Measurements from ENCODE around the gene ISM1. TPM values are rescaled to one million over a fixed set of nuclear protein-coding genes. Genes with fewer than 3 reads are reported as not detected.

The ISM1 gene
- total RNA-seq, 2 donors from 2014 or later: 0.45 to 2.2 TPM

- intact Hi-C loops (cut with DNase I): no loop called here
- Histone ChIP-seq H3K4me3 (no peak overlapping the region), H3K27me3 (replicated peaks; ENCODE audit: insufficient read depth) (no peaks in the 10 kb centered on the region), H3K4me1 (replicated peaks) (no peaks in the 10 kb centered on the region), H3K9me3 (no peaks in the 10 kb centered on the region), H3K27ac (no peak overlapping the region), H3K36me3 (no peaks in the 10 kb centered on the region)
- DNase-seq (ENCODE audit: low spot score): no peak
- WGBS: 87% methylated on average over 3 of the region's 3 CpGs
- no peak for TF ChIP-seq POLR2AphosphoS5 (IDR thresholded peaks at IDR 0.05)
- TF ChIP-seq POLR2A (IDR thresholded peaks at IDR 0.05): no peak
- TF ChIP-seq, protein P1, sequence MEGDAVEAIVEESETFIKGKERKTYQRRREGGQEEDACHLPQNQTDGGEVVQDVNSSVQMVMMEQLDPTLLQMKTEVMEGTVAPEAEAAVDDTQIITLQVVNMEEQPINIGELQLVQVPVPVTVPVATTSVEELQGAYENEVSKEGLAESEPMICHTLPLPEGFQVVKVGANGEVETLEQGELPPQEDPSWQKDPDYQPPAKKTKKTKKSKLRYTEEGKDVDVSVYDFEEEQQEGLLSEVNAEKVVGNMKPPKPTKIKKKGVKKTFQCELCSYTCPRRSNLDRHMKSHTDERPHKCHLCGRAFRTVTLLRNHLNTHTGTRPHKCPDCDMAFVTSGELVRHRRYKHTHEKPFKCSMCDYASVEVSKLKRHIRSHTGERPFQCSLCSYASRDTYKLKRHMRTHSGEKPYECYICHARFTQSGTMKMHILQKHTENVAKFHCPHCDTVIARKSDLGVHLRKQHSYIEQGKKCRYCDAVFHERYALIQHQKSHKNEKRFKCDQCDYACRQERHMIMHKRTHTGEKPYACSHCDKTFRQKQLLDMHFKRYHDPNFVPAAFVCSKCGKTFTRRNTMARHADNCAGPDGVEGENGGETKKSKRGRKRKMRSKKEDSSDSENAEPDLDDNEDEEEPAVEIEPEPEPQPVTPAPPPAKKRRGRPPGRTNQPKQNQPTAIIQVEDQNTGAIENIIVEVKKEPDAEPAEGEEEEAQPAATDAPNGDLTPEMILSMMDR (IDR thresholded peaks at IDR 0.05): no peak
Observed at GRCh38 chr20:13338999-13339411, 117.9 kb downstream of the ISM1 start.

DNA sequence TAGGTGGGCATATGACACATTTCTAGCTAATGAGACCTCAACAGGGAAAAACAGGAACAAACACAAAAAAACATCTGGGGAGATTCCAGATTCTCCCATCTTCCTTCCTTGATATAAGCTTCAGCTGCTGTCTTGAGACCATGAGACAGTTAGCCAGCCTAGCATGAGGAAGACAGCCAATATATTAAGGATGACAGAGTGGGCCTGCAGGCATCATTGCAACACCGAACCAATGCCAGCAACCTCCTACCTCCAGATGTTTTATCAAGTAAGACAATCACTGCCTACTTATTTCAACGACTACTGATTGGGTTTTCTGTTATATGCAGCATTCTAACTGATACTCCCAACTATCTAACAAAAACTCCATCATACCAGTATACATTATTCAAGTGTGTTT is 119.0 kb downstream of the ISM1 start:
- no peaks in the 10 kb centered on the region for H3K27me3 ChIP-seq (replicated peaks; ENCODE audit: insufficient read depth)
- H3K27ac ChIP-seq: no peak overlapping the region
- H3K9me3 ChIP-seq: no peaks in the 10 kb centered on the region
- H3K4me1 ChIP-seq (replicated peaks): no peaks in the 10 kb centered on the region
- no peaks in the 10 kb centered on the region for H3K36me3 ChIP-seq
- DNase-seq (ENCODE audit: low spot score): no peak
- TF ChIP-seq POLR2A (IDR thresholded peaks at IDR 0.05) (no peak), POLR2AphosphoS5 (IDR thresholded peaks at IDR 0.05) (no peak)
- intact Hi-C loops (cut with DNase I): no loop called here
- H3K4me3 ChIP-seq: no peak overlapping the region
- 54% methylated on average over 2 of the region's 2 CpGs for WGBS

DNA sequence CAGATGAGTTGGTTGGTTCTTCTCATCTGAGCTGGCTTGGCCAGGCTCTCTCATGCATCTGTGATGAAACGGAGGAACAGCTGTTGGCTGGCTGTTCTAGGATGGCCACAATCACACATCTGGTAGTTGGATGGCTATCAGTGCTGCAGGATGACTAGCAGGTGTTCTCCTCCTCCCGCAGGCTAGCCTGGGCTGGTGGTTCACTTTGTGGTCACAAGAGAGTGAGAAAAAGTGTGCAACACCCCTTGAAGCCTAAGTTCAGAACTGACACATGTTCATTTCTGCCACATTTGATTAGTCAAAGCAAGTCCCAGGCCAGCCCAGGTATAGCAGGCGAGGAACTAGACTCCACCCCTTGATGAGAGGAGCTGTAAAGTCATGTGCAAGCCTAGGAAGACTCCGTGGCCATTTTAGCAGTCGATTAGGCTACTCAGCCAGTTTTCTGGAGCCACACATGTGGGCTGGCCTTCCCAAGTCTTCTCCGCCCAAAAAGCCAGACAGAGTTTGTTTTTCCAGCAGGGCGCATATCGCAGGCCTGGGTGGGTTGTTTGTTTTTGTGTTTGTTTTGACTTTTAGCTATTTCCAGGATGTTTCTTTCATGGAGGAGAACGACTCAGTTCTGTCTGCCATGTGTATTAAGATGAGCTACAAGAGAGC is 120.8 kb downstream of the ISM1 start:
- no peak overlapping the region for H3K4me3 ChIP-seq
- H3K27ac ChIP-seq: no peak overlapping the region
- H3K36me3 ChIP-seq: no peaks in the 10 kb centered on the region
- H3K27me3 ChIP-seq (replicated peaks; ENCODE audit: insufficient read depth): no peaks in the 10 kb centered on the region
- TF ChIP-seq, protein P1 (IDR thresholded peaks at IDR 0.05): no peak
- TF ChIP-seq POLR2AphosphoS5 (IDR thresholded peaks at IDR 0.05): no peak
- no peaks in the 10 kb centered on the region for H3K9me3 ChIP-seq
- 82% methylated on average over 9 of the region's 9 CpGs for WGBS
- intact Hi-C loops (cut with DNase I): no loop called here
- no peak for DNase-seq (ENCODE audit: low spot score)
- H3K4me1 ChIP-seq (replicated peaks): no peaks in the 10 kb centered on the region

DNA sequence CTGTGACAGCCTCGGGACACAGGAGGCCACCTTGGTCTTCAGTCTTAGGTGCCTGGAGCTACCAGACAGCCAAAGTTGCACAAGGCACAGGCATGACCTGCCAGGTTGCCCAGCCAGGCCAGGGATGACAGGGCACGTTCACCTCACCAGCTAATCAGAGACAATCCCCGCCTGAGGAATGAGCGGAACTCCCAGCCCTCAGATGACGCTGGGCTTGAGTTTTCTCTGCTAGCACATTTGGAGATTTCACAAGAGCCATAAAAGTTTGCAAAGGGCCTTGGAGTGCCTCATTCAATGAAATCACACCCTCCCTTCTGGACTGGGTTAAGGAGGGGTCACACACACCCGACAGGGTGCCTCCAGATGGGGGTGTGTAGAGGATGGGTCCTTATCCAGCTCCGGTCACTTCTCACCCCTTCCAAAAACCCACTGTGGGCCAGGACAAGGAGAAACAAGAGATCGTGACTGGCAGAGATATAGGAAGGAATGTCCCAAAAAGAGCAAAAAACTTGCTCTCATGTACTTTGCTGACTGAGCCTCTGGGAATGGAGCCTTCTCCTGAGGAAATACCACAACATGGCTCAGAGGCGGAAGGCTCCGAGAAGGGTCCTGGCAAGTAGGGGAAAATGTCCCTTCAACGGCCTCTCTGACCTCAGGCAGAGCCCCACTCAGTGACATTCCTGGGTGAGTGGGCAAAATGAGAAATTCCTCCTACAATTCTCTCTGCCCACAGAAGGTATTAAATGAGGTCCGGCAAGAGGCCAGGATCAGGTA is 121.6 kb downstream of the ISM1 start:
- WGBS: 78% methylated on average over 12 of the region's 12 CpGs
- Histone ChIP-seq H3K4me1 (replicated peaks) (no peaks in the 10 kb centered on the region), H3K27ac (no peak overlapping the region), H3K9me3 (no peaks in the 10 kb centered on the region), H3K36me3 (no peaks in the 10 kb centered on the region), H3K4me3 (no peak overlapping the region), H3K27me3 (replicated peaks; ENCODE audit: insufficient read depth) (no peaks in the 10 kb centered on the region)
- intact Hi-C loops (cut with DNase I): no loop called here
- no peak for DNase-seq (ENCODE audit: low spot score)
- TF ChIP-seq POLR2A (IDR thresholded peaks at IDR 0.05): no peak
- no peak for TF ChIP-seq POLR2AphosphoS5 (IDR thresholded peaks at IDR 0.05)
- TF ChIP-seq, protein P1 (IDR thresholded peaks at IDR 0.05): no peak

DNA sequence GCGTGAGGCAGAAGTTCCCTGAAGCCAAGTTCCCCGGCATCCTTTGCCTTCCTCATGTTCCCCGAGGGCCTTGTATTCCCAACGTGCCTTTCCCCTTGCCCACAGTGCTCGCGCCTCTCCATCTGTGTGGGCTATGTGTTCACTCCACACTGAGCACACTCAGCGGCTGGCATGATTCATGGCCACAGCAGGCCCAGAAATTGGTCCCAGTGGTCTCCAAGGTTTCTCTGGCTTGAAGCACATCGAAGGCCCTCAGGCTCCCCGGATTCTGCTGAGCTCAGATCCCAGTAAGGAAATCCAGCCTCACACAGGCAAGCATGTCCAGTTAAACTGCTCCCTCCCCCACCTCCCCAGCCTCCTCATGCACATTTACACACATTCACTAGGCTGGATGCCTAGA is 123.6 kb downstream of the ISM1 start:
- Histone ChIP-seq H3K27ac (no peak overlapping the region), H3K27me3 (replicated peaks; ENCODE audit: insufficient read depth) (no peaks in the 10 kb centered on the region), H3K4me1 (replicated peaks) (no peaks in the 10 kb centered on the region), H3K9me3 (no peaks in the 10 kb centered on the region), H3K4me3 (no peak overlapping the region), H3K36me3 (no peaks in the 10 kb centered on the region)
- 80% methylated on average over 9 of the region's 9 CpGs for WGBS
- intact Hi-C loops (cut with DNase I): no loop called here
- TF ChIP-seq, protein P1 (IDR thresholded peaks at IDR 0.05): no peak
- no peak for TF ChIP-seq POLR2AphosphoS5 (IDR thresholded peaks at IDR 0.05)
- TF ChIP-seq POLR2A (IDR thresholded peaks at IDR 0.05): no peak
- DNase-seq (ENCODE audit: low spot score): no peak

Data from prostate gland (tissue), 2 donors.